HepG2 (cell line): Measurements from ENCODE around the gene DLEC1. TPM values are rescaled to one million over a fixed set of nuclear protein-coding genes. Genes with fewer than 3 reads are reported as not detected.

Source experiments
- HMG20B ChIP-seq: conservative IDR thresholded peaks from 2 replicates; pipeline ENCODE4 v1.6.1; 2016; ENCODE audit warnings: missing genetic modification reagents, missing compliant biosample characterization
- HMGA1 ChIP-seq: sonication (generic); formaldehyde crosslinking; conservative IDR thresholded peaks from 2 replicates; pipeline ENCODE4 v1.4.0; 2020; ENCODE audit warnings: missing genetic modification reagents
- HOXA3 ChIP-seq: sonication (generic); formaldehyde crosslinking; IDR thresholded peaks from 2 replicates; pipeline ENCODE4 v1.5.0; 2020; ENCODE audit warnings: missing genetic modification reagents
- KDM3A ChIP-seq: IDR thresholded peaks from 2 replicates; pipeline ENCODE4 v1.6.1; 2018; ENCODE audit warnings: low read depth, missing compliant biosample characterization
- PAWR ChIP-seq: sonication (generic); formaldehyde crosslinking; IDR thresholded peaks from 2 replicates; pipeline ENCODE4 v1.4.0; 2020; ENCODE audit warnings: missing genetic modification reagents, mild to moderate bottlenecking, borderline replicate concordance
- TBL1XR1 ChIP-seq: fragments of 150-350 bp; IDR thresholded peaks from 2 replicates; pipeline ENCODE4 v1.6.1; 2014; ENCODE audit warnings: borderline replicate concordance, low read length; ENCODE audit not compliant: partially characterized antibody
- TP53 ChIP-seq: sonication (generic); formaldehyde crosslinking; conservative IDR thresholded peaks from 2 replicates; pipeline ENCODE4 v1.4.0; 2020; ENCODE audit warnings: missing genetic modification reagents
- ZNF136 ChIP-seq: sonication (generic); formaldehyde crosslinking; IDR thresholded peaks from 2 replicates; pipeline ENCODE4 v1.8.1; 2022; ENCODE audit warnings: low read depth, mild to moderate bottlenecking, moderate library complexity, missing genetic modification reagents
- ZNF138 ChIP-seq: sonication (generic); formaldehyde crosslinking; IDR thresholded peaks from 2 replicates; pipeline ENCODE4 v1.5.0; 2020; ENCODE audit warnings: mild to moderate bottlenecking, low read depth, missing genetic modification reagents
- ZNF230 ChIP-seq: sonication (generic); formaldehyde crosslinking; IDR thresholded peaks from 2 replicates; pipeline ENCODE4 v1.4.0; 2020; ENCODE audit warnings: mild to moderate bottlenecking, missing genetic modification reagents
- ZNF329 ChIP-seq: sonication (generic); formaldehyde crosslinking; IDR thresholded peaks from 2 replicates; pipeline ENCODE4 v1.9.0; 2021; ENCODE audit warnings: low read depth, mild to moderate bottlenecking, missing genetic modification reagents
- ZNF569 ChIP-seq: sonication (generic); formaldehyde crosslinking; IDR thresholded peaks from 2 replicates; pipeline ENCODE4 v1.5.0; 2020; ENCODE audit warnings: mild to moderate bottlenecking, missing genetic modification reagents, moderate library complexity, borderline replicate concordance
- polyA plus RNA-seq, 8 experiments: library from polyadenylated mRNA; depleted of rRNA in 3 of 8; stranded (reverse) in 7 of 8; unstranded in 1 of 8; fragments of >200 nt; fragmentation: Illumina TruSeq in 4 of 8; extraction: Trizol in 4 of 8; gene quantifications; 2 replicates each; pipeline versions ENCODE4 v1.2.1 to v1.2.3, GENCODE V29; 2011 to 2016; ENCODE audit warnings: low read depth in 4 of 8, missing spikeins in 1 of 8, mixed read lengths in 1 of 8; ENCODE audit not compliant: insufficient read depth in 1 of 8
- total RNA-seq, 5 experiments: library from RNA; depleted of rRNA; stranded (reverse); fragments of >200 nt; fragmentation: Illumina TruSeq; extraction: Trizol; gene quantifications; 2 replicates each; pipeline ENCODE4 v1.2.3, GENCODE V29; 2016; ENCODE audit warnings: low read depth in 1 of 5
- TF ChIP-seq, protein P1 (sequence below): sonication (generic); formaldehyde crosslinking; IDR thresholded peaks from 2 replicates; pipeline ENCODE4 v1.5.0; 2020; ENCODE audit warnings: missing genetic modification reagents
- TF ChIP-seq, protein P2 (sequence below): sonication (generic); formaldehyde crosslinking; IDR thresholded peaks from 2 replicates; pipeline ENCODE4 v1.4.0; 2020; ENCODE audit warnings: missing genetic modification reagents
- TF ChIP-seq, protein P3 (sequence below): sonication (generic); formaldehyde crosslinking; IDR thresholded peaks from 2 replicates; pipeline ENCODE4 v1.4.0; 2020; ENCODE audit warnings: low read depth, missing genetic modification reagents
- TF ChIP-seq, protein P4 (sequence below): sonication (generic); formaldehyde crosslinking; IDR thresholded peaks from 2 replicates; pipeline ENCODE4 v1.4.0; 2020; ENCODE audit warnings: missing genetic modification reagents
- TF ChIP-seq, protein P5 (sequence below): conservative IDR thresholded peaks from 2 replicates; pipeline ENCODE4 v1.6.1; 2018; ENCODE audit warnings: missing genetic modification reagents

The DLEC1 gene
- total and polyA plus RNA-seq, 2 of the 13 experiments (the other 11 are each of a cell fraction or from before 2014, with no cell fraction given): 0.09 TPM; not detected in 1

DNA sequence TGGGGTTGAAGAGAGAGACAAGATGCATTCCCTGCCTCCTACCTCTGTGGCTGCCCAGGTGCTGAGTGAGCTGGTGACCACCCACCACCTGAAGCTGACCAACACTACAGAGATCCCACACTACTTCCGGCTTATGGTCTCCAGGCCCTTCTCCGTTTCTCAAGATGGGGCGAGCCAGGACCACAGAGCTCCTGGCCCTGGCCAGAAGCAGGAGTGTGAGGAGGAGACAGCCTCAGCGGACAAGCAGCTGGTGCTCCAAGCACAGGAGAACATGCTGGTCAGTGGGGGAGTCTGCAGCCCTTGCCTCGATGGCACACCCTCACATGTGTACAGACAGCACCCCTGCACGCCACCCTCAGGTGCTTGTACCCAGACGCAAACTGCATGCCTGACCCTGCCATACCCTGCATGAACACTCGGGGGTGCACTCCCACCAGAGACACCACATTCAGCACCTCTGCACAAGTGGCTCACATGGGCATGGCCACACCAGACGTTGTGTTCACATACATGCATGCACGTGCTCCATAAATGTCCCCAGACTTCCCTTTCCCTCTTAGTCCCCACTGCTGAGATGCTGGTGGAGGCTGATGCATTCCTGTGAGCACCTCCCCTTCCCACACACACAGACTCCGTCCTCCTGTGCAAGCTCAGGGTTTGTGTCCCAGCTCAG, 78.9 kb downstream of the DLEC1 start (continued):
- TF ChIP-seq KDM3A (CRISPR knock-in tag) (no peak), ZNF136 (CRISPR knock-in tag) (peak; percentile 73; the same call in 1 of the 2 replicates), ZNF138 (CRISPR knock-in tag) (no peak), TP53 (CRISPR knock-in tag) (no peak), TBL1XR1 (no peak), ZNF230 (CRISPR knock-in tag) (no peak), ZNF329 (CRISPR knock-in tag) (no peak), PAWR (no peak), HMGA1 (no peak), ZNF569 (no peak), HMG20B (CRISPR knock-in tag) (no peak), HOXA3 (CRISPR knock-in tag) (peak; percentile 68; the same call in 1 of the 2 replicates)
- TF ChIP-seq, protein P1, sequence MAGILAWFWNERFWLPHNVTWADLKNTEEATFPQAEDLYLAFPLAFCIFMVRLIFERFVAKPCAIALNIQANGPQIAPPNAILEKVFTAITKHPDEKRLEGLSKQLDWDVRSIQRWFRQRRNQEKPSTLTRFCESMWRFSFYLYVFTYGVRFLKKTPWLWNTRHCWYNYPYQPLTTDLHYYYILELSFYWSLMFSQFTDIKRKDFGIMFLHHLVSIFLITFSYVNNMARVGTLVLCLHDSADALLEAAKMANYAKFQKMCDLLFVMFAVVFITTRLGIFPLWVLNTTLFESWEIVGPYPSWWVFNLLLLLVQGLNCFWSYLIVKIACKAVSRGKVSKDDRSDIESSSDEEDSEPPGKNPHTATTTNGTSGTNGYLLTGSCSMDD (CRISPR knock-in tag): no peak
- TF ChIP-seq, protein P2, sequence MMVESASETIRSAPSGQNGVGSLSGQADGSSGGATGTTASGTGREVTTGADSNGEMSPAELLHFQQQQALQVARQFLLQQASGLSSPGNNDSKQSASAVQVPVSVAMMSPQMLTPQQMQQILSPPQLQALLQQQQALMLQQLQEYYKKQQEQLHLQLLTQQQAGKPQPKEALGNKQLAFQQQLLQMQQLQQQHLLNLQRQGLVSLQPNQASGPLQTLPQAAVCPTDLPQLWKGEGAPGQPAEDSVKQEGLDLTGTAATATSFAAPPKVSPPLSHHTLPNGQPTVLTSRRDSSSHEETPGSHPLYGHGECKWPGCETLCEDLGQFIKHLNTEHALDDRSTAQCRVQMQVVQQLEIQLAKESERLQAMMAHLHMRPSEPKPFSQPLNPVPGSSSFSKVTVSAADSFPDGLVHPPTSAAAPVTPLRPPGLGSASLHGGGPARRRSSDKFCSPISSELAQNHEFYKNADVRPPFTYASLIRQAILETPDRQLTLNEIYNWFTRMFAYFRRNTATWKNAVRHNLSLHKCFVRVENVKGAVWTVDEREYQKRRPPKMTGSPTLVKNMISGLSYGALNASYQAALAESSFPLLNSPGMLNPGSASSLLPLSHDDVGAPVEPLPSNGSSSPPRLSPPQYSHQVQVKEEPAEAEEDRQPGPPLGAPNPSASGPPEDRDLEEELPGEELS (CRISPR knock-in tag): no peak
- TF ChIP-seq, protein P3, sequence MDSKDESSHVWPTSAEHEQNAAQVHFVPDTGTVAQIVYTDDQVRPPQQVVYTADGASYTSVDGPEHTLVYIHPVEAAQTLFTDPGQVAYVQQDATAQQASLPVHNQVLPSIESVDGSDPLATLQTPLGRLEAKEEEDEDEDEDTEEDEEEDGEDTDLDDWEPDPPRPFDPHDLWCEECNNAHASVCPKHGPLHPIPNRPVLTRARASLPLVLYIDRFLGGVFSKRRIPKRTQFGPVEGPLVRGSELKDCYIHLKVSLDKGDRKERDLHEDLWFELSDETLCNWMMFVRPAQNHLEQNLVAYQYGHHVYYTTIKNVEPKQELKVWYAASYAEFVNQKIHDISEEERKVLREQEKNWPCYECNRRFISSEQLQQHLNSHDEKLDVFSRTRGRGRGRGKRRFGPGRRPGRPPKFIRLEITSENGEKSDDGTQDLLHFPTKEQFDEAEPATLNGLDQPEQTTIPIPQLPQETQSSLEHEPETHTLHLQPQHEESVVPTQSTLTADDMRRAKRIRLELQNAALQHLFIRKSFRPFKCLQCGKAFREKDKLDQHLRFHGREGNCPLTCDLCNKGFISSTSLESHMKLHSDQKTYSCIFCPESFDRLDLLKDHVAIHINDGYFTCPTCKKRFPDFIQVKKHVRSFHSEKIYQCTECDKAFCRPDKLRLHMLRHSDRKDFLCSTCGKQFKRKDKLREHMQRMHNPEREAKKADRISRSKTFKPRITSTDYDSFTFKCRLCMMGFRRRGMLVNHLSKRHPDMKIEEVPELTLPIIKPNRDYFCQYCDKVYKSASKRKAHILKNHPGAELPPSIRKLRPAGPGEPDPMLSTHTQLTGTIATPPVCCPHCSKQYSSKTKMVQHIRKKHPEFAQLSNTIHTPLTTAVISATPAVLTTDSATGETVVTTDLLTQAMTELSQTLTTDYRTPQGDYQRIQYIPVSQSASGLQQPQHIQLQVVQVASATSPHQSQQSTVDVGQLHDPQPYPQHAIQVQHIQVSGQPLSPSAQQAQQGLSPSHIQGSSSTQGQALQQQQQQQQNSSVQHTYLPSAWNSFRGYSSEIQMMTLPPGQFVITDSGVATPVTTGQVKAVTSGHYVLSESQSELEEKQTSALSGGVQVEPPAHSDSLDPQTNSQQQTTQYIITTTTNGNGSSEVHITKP (CRISPR knock-in tag): no peak
- TF ChIP-seq, protein P4, sequence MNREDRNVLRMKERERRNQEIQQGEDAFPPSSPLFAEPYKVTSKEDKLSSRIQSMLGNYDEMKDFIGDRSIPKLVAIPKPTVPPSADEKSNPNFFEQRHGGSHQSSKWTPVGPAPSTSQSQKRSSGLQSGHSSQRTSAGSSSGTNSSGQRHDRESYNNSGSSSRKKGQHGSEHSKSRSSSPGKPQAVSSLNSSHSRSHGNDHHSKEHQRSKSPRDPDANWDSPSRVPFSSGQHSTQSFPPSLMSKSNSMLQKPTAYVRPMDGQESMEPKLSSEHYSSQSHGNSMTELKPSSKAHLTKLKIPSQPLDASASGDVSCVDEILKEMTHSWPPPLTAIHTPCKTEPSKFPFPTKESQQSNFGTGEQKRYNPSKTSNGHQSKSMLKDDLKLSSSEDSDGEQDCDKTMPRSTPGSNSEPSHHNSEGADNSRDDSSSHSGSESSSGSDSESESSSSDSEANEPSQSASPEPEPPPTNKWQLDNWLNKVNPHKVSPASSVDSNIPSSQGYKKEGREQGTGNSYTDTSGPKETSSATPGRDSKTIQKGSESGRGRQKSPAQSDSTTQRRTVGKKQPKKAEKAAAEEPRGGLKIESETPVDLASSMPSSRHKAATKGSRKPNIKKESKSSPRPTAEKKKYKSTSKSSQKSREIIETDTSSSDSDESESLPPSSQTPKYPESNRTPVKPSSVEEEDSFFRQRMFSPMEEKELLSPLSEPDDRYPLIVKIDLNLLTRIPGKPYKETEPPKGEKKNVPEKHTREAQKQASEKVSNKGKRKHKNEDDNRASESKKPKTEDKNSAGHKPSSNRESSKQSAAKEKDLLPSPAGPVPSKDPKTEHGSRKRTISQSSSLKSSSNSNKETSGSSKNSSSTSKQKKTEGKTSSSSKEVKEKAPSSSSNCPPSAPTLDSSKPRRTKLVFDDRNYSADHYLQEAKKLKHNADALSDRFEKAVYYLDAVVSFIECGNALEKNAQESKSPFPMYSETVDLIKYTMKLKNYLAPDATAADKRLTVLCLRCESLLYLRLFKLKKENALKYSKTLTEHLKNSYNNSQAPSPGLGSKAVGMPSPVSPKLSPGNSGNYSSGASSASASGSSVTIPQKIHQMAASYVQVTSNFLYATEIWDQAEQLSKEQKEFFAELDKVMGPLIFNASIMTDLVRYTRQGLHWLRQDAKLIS (CRISPR knock-in tag): no peak
- TF ChIP-seq, protein P5, sequence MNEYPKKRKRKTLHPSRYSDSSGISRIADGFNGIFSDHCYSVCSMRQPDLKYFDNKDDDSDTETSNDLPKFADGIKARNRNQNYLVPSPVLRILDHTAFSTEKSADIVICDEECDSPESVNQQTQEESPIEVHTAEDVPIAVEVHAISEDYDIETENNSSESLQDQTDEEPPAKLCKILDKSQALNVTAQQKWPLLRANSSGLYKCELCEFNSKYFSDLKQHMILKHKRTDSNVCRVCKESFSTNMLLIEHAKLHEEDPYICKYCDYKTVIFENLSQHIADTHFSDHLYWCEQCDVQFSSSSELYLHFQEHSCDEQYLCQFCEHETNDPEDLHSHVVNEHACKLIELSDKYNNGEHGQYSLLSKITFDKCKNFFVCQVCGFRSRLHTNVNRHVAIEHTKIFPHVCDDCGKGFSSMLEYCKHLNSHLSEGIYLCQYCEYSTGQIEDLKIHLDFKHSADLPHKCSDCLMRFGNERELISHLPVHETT (CRISPR knock-in tag): no peak
